22Rv1 (cell line): ENCODE results near the gene UBAP2L.

Source experiments
- ZFX ChIP-seq: fragments of 450-650 bp; IDR thresholded peaks from 2 replicates; pipeline ENCODE4 v1.6.1; 2017; ENCODE audit warnings: antibody characterized with exemption, borderline replicate concordance
- TF ChIP-seq, protein P1 (sequence below): fragments of 450-650 bp; IDR thresholded peaks from 2 replicates; pipeline ENCODE4 v1.5.1; 2017; ENCODE audit warnings: mild to moderate bottlenecking

DNA sequence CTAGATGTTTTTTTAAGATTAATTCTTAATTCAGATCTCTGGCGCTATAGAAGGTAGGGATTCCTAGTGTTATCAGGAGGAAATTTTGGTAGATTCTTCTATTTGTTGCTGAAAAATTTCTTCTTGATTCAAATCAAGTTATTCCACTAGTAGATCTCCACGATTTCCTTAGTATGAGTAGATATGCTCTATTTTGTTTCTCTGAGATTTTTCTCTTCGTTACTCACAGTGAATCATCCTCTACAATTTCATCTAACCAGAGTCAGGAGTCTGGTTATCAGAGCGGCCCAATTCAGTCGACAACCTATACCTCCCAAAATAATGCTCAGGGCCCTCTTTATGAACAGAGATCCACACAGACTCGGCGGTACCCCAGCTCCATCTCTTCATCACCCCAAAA, 32.9 kb downstream of the UBAP2L start:
- TF ChIP-seq, protein P1, sequence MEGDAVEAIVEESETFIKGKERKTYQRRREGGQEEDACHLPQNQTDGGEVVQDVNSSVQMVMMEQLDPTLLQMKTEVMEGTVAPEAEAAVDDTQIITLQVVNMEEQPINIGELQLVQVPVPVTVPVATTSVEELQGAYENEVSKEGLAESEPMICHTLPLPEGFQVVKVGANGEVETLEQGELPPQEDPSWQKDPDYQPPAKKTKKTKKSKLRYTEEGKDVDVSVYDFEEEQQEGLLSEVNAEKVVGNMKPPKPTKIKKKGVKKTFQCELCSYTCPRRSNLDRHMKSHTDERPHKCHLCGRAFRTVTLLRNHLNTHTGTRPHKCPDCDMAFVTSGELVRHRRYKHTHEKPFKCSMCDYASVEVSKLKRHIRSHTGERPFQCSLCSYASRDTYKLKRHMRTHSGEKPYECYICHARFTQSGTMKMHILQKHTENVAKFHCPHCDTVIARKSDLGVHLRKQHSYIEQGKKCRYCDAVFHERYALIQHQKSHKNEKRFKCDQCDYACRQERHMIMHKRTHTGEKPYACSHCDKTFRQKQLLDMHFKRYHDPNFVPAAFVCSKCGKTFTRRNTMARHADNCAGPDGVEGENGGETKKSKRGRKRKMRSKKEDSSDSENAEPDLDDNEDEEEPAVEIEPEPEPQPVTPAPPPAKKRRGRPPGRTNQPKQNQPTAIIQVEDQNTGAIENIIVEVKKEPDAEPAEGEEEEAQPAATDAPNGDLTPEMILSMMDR = no peak
- TF ChIP-seq ZFX = no peak
